IMR-90 (cell line): ENCODE results near the gene ACADL. TPM values are rescaled to one million over a fixed set of nuclear protein-coding genes. Genes with fewer than 3 reads are reported as not detected.
A peak's percentile ranks its signal among the peaks of the same experiment; 100 is the strongest.

Experiments
- ATAC-seq: fragments of 200-7000 bp; cut with Tn5 transposase; 2 replicates; pipeline ENCODE4 v1.9.1; 2020; ENCODE audit warnings: low read depth, mild to moderate bottlenecking, moderate library complexity
- BruUV-seq: library from RNA; stranded (reverse); fragments of 400-500 nt; replicated peaks from 2 replicates; lab custom pipeline; 2021; lab: Mats Ljungman, UMichigan
- CTCF ChIA-PET: fragments of 300-600 bp; formaldehyde crosslinking; extraction: SDS; loops from one replicate; lab custom pipeline; 2021; ENCODE audit warnings: antibody characterized with exemption; lab: Yijun Ruan, JAX
- POLR2A ChIA-PET: fragments of 300-600 bp; sonication (Branson Sonifier 250); formaldehyde crosslinking; loops from one replicate; lab custom pipeline; 2022; ENCODE audit warnings: antibody characterized with exemption; ENCODE audit not compliant: unreplicated experiment; lab: Charles Lee
- DNase-seq: peaks from one replicate; pipeline ENCODE4 v3.0.0; 2013
- H2AFZ ChIP-seq: replicated peaks from 2 replicates; pipeline ENCODE3; 2013; ENCODE audit warnings: low read length, mild to moderate bottlenecking; ENCODE audit not compliant: poor library complexity
- H2AK5ac ChIP-seq: 2 replicates; pipeline ENCODE4 v1.6.1; 2013; ENCODE audit warnings: low read depth, low read length, inconsistent platforms
- H2AK9ac ChIP-seq: replicated peaks from 2 replicates; pipeline ENCODE3; 2013; ENCODE audit warnings: mild to moderate bottlenecking, low read depth, low read length, moderate library complexity; ENCODE audit not compliant: poor library complexity
- H2BK120ac ChIP-seq: 2 replicates; pipeline ENCODE4 v1.6.1; 2013; ENCODE audit warnings: low read depth, low read length, inconsistent platforms
- H2BK15ac ChIP-seq: 3 replicates; pipeline ENCODE4 v1.6.1; 2013; ENCODE audit warnings: low read depth, low read length, inconsistent platforms
- H2BK20ac ChIP-seq: 2 replicates; pipeline ENCODE4 v1.6.1; 2013; ENCODE audit warnings: low read depth, mild to moderate bottlenecking, inconsistent platforms, low read length, moderate library complexity
- H2BK5ac ChIP-seq: 2 replicates; pipeline ENCODE4 v1.6.1; 2013; ENCODE audit warnings: mild to moderate bottlenecking, low read depth, low read length, inconsistent platforms; ENCODE audit not compliant: poor library complexity, severe bottlenecking
- H3K14ac ChIP-seq: replicated peaks from 2 replicates; pipeline ENCODE4 v1.6.1; 2013; ENCODE audit warnings: low read depth, low read length, inconsistent platforms
- H3K18ac ChIP-seq: 2 replicates; pipeline ENCODE4 v1.6.1; 2013; ENCODE audit warnings: low read depth, low read length, control low read depth
- H3K23ac ChIP-seq: 2 replicates; pipeline ENCODE4 v1.6.1; 2013; ENCODE audit warnings: low read depth, low read length, inconsistent platforms
- H3K27ac ChIP-seq: 2 replicates; pipeline ENCODE4 v1.5.1; 2013; ENCODE audit warnings: mild to moderate bottlenecking, control low read depth, low read length; ENCODE audit not compliant: insufficient read depth
- H3K27me3 ChIP-seq: 2 replicates; pipeline ENCODE4 v1.6.1; 2013; ENCODE audit warnings: low read length; ENCODE audit not compliant: control insufficient read depth, insufficient read depth
- H3K36me3 ChIP-seq: 2 replicates; pipeline ENCODE4 v1.6.1; 2013; ENCODE audit warnings: low read length, mixed read lengths; ENCODE audit not compliant: control insufficient read depth, insufficient read depth
- H3K4ac ChIP-seq: 2 replicates; pipeline ENCODE4 v1.6.1; 2013; ENCODE audit warnings: low read depth, low read length, inconsistent platforms
- H3K4me1 ChIP-seq: 2 replicates; pipeline ENCODE4 v1.6.1; 2013; ENCODE audit warnings: low read length, mixed read lengths; ENCODE audit not compliant: control insufficient read depth, insufficient read depth
- H3K4me2 ChIP-seq: 2 replicates; pipeline ENCODE4 v1.6.1; 2013; ENCODE audit warnings: low read depth, mild to moderate bottlenecking, control low read depth, low read length, moderate library complexity
- H3K4me3 ChIP-seq: 2 replicates; pipeline ENCODE4 v1.5.1; 2013; ENCODE audit warnings: low read depth, mild to moderate bottlenecking, control low read depth, low read length, moderate library complexity; ENCODE audit not compliant: insufficient read depth
- H3K56ac ChIP-seq: 2 replicates; pipeline ENCODE4 v1.6.1; 2013; ENCODE audit warnings: low read length, inconsistent platforms; ENCODE audit not compliant: insufficient read depth; ENCODE audit errors: extremely low read depth
- H3K79me1 ChIP-seq, 2 experiments: 2 replicates each; pipeline ENCODE4 v1.6.1; 2013; ENCODE audit warnings: low read length in 2 of 2, inconsistent platforms in 1 of 2, low read depth in 1 of 2
- H3K9ac ChIP-seq: 2 replicates; pipeline ENCODE4 v1.6.1; 2013; ENCODE audit warnings: low read depth, low read length, control low read depth
- H3K9me1 ChIP-seq: 2 replicates; pipeline ENCODE4 v1.6.1; 2013; ENCODE audit warnings: low read length, inconsistent platforms; ENCODE audit not compliant: insufficient read depth
- H3K9me3 ChIP-seq: 2 replicates; pipeline ENCODE4 v1.6.1; 2013; ENCODE audit warnings: low read length; ENCODE audit not compliant: control insufficient read depth, insufficient read depth
- H4K20me1 ChIP-seq: 2 replicates; pipeline ENCODE4 v1.6.1; 2013; ENCODE audit warnings: low read length, inconsistent platforms; ENCODE audit not compliant: insufficient read depth
- H4K5ac ChIP-seq: 2 replicates; pipeline ENCODE4 v1.6.1; 2013; ENCODE audit warnings: mild to moderate bottlenecking, low read depth, low read length, control low read depth
- H4K8ac ChIP-seq, 2 experiments: 2 replicates each; pipeline ENCODE4 v1.6.1; 2013; ENCODE audit warnings: low read depth in 2 of 2, low read length in 2 of 2, control low read depth in 1 of 2, inconsistent platforms in 1 of 2
- H4K91ac ChIP-seq: 2 replicates; pipeline ENCODE4 v1.6.1; 2013; ENCODE audit warnings: low read depth, low read length, inconsistent platforms; ENCODE audit not compliant: insufficient read depth
- BHLHE40 ChIP-seq: fragments of 150-350 bp; IDR thresholded peaks from 2 replicates; pipeline ENCODE4 v1.6.1; 2016; ENCODE audit warnings: mild to moderate bottlenecking, low read depth, low read length
- CEBPB ChIP-seq: IDR thresholded peaks from 2 replicates; pipeline ENCODE4 v1.6.1; 2012; ENCODE audit warnings: low read depth, low read length, improper control_type of control experiment
- CHD1 ChIP-seq: IDR thresholded peaks from 2 replicates; pipeline ENCODE4 v1.6.1; 2012; ENCODE audit warnings: low read depth, low read length, improper control_type of control experiment
- CTCF ChIP-seq: conservative IDR thresholded peaks from 2 replicates; pipeline ENCODE4 v1.5.1; 2012; ENCODE audit warnings: mild to moderate bottlenecking, low read depth, low read length, improper control_type of control experiment
- FOS ChIP-seq: fragments of 150-350 bp; IDR thresholded peaks from 2 replicates; pipeline ENCODE4 v1.6.1; 2016; ENCODE audit warnings: low read depth, low read length
- MAFK ChIP-seq: IDR thresholded peaks from 2 replicates; pipeline ENCODE4 v1.6.1; 2012; ENCODE audit warnings: low read depth, low read length, improper control_type of control experiment
- MAZ ChIP-seq: IDR thresholded peaks from 2 replicates; pipeline ENCODE4 v1.6.1; 2012; ENCODE audit warnings: low read depth, mild to moderate bottlenecking, low read length, improper control_type of control experiment, moderate library complexity, borderline replicate concordance
- MXI1 ChIP-seq: IDR thresholded peaks from 2 replicates; pipeline ENCODE4 v1.6.1; 2012; ENCODE audit warnings: low read depth, mild to moderate bottlenecking, low read length, moderate library complexity, borderline replicate concordance
- NFE2L2 ChIP-seq: fragments of 150-350 bp; IDR thresholded peaks from 2 replicates; pipeline ENCODE4 v1.6.1; 2016; ENCODE audit warnings: low read depth, mild to moderate bottlenecking, low read length
- POLR2A ChIP-seq: IDR thresholded peaks from 2 replicates; pipeline ENCODE4 v1.6.1; 2012; ENCODE audit warnings: mild to moderate bottlenecking, low read depth, low read length
- RCOR1 ChIP-seq: IDR thresholded peaks from 2 replicates; pipeline ENCODE4 v1.6.1; 2012; ENCODE audit warnings: mild to moderate bottlenecking, low read length, improper control_type of control experiment; ENCODE audit not compliant: insufficient replicate concordance
- RFX5 ChIP-seq: IDR thresholded peaks from 2 replicates; pipeline ENCODE4 v1.8.0; 2012; ENCODE audit warnings: low read depth, mild to moderate bottlenecking, low read length, moderate library complexity
- SMC3 ChIP-seq: fragments of 150-350 bp; IDR thresholded peaks from 2 replicates; pipeline ENCODE4 v1.6.1; 2016; ENCODE audit warnings: low read depth, mild to moderate bottlenecking, antibody characterized with exemption, low read length, moderate library complexity
- WGBS, 2 experiments: methylation state at CpG; one replicate each; pipeline versions ENCODE4 v1.1.5 to v1.1.7; 2013; ENCODE audit warnings: missing lambda C conversion rate in 2 of 2; ENCODE audit not compliant: insufficient read length in 1 of 2; ENCODE audit errors: extremely low coverage in 2 of 2; 5-methylcytosine and 5-hydroxymethylcytosine counted together
- dilution Hi-C: fragments of 300-500 bp; cut with HindIII; formaldehyde crosslinking; loops from one replicate; pipeline ENCODE4 v1.14.3; 2018; ENCODE audit warnings: low sequenced_read_pairs; ENCODE audit not compliant: unreplicated experiment
- in situ Hi-C: fragments of 300-500 bp; cut with MboI; formaldehyde crosslinking; loops from 3 replicates; pipeline ENCODE4 v1.14.3; 2019; ENCODE audit warnings: low sequenced_read_pairs, inconsistent platforms, mixed read lengths
- intact Hi-C: fragments of 100-400 bp; cut with micrococcal nuclease; formaldehyde crosslinking; loops from 2 replicates; pipeline ENCODE4 v1.10.0; 2022
- polyA plus RNA-seq, 3 experiments: library from polyadenylated mRNA; depleted of rRNA; stranded (reverse); fragments of >200 nt; gene quantifications; 2 replicates each; pipeline ENCODE4 v1.2.3, GENCODE V29; 2012; ENCODE audit warnings: low replicate concordance in 1 of 3
- total RNA-seq: library from RNA; depleted of rRNA; stranded (reverse); fragments of >200 nt; gene quantifications from 2 replicates; pipeline ENCODE4 v1.2.3, GENCODE V29; 2012
- TF ChIP-seq, protein P1 (sequence below): fragments of 150-350 bp; IDR thresholded peaks from 2 replicates; pipeline ENCODE4 v1.6.1; 2017; ENCODE audit warnings: mild to moderate bottlenecking, antibody characterized with exemption, low read length, low read depth

Gene ACADL
- total and polyA plus RNA-seq, 2 of the 4 experiments (the other 2 are of a cell fraction) = not detected

- no peak overlapping the region for H2BK120ac ChIP-seq
- H2AFZ ChIP-seq = peak overlapping the region; percentile 95
- no peak overlapping the region for H2BK15ac ChIP-seq
- no peak overlapping the region for H2AK9ac ChIP-seq
- ATAC-seq (no peak), DNase-seq (no peak)
- no peaks in the 10 kb centered on the region for H3K27me3 ChIP-seq
- no TSS peak for BruUV-seq
- dilution Hi-C loops (no loop called here), in situ Hi-C loops (loop anchor here (10.0 kb wide), 1 partner anchor 177 kb away; no protein-coding TSS in a partner anchor), intact Hi-C loops (loop anchor here (5.0 kb wide), 1 partner anchor 80 kb away; no protein-coding TSS in a partner anchor)
- no peak overlapping the region for H4K5ac ChIP-seq
- no peaks in the 10 kb centered on the region for H3K9me3 ChIP-seq
- H3K9ac ChIP-seq = peak overlapping the region; percentile 51
- no peaks in the 10 kb centered on the region for H3K9me1 ChIP-seq
- H4K20me1 ChIP-seq = no peaks in the 10 kb centered on the region
- no peak overlapping the region for H2AK5ac ChIP-seq
- peak overlapping the region; percentile 11; the same call in 1 of the 2 replicates for H3K23ac ChIP-seq
- no peak overlapping the region for H2BK5ac ChIP-seq
- H4K8ac ChIP-seq = no peak overlapping the region
- ChIA-PET POLR2A (no interaction called here), CTCF (interaction anchor here (0.8 kb wide), 1 partner anchor 23 kb away, joined by 6 read pairs; no protein-coding TSS in a partner anchor)
- no peak overlapping the region for H3K56ac ChIP-seq
- H3K4ac ChIP-seq = no peak overlapping the region
- no peak overlapping the region for H3K18ac ChIP-seq
- no CpG with 5 or more reads among the region's 8 CpGs for WGBS, 2 experiments
- H3K36me3 ChIP-seq = no peaks in the 10 kb centered on the region
- H2BK20ac ChIP-seq = no peak overlapping the region
- no peaks in the 10 kb centered on the region for H3K4me1 ChIP-seq
- H3K79me1 ChIP-seq = no peaks in the 10 kb centered on the region; a peak in 2 of 4 replicates
- no peak overlapping the region for H4K91ac ChIP-seq
- peak overlapping the region; percentile 67 for H3K4me3 ChIP-seq
- H3K4me2 ChIP-seq = peak overlapping the region; percentile 96
- no peak overlapping the region for H3K14ac ChIP-seq
- TF ChIP-seq RFX5 (no peak), MXI1 (no peak), CHD1 (no peak), MAZ (no peak), RCOR1 (no peak), BHLHE40 (no peak), NFE2L2 (no peak), CTCF (no peak), MAFK (no peak), POLR2A (no peak), SMC3 (no peak), CEBPB (no peak), FOS (no peak)
- TF ChIP-seq, protein P1, sequence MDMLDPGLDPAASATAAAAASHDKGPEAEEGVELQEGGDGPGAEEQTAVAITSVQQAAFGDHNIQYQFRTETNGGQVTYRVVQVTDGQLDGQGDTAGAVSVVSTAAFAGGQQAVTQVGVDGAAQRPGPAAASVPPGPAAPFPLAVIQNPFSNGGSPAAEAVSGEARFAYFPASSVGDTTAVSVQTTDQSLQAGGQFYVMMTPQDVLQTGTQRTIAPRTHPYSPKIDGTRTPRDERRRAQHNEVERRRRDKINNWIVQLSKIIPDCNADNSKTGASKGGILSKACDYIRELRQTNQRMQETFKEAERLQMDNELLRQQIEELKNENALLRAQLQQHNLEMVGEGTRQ = no peak
- no peak overlapping the region for H3K27ac ChIP-seq
These were observed 53.0 kb downstream of the ACADL start for GRCh38 chr2:210172219-210172575.
